Endothelial cell of umbilical vein (primary cell): ENCODE results near the gene CLSTN2. TPM values are rescaled to one million over a fixed set of nuclear protein-coding genes. Genes with fewer than 3 reads are reported as not detected.

ENCODE experiments used
- BruUV-seq: library from RNA; stranded (reverse); fragments of 400-500 nt; replicated peaks from 2 replicates; lab custom pipeline; 2021; lab: Mats Ljungman, UMichigan
- CTCF ChIA-PET: fragments of 300-600, 350-600 bp; sonication (Branson Sonifier 250); formaldehyde crosslinking; loops from one replicate; lab custom pipeline; 2021; ENCODE audit warnings: antibody characterized with exemption, inconsistent platforms; lab: Charles Lee
- POLR2A ChIA-PET: fragments of 300-600, 350-600 bp; sonication (Branson Sonifier 250); formaldehyde crosslinking; loops from one replicate; lab custom pipeline; 2021; ENCODE audit warnings: antibody characterized with exemption, inconsistent platforms; lab: Charles Lee
- DNase-seq: peaks from one replicate; pipeline ENCODE4 v3.0.0-alpha.2; 2011; ENCODE audit warnings: low read depth, low spot score
- FAIRE-seq: peaks from 2 replicates; lab custom pipeline; 2011; peaks lifted over from hg19 to GRCh38; lab: Jason Lieb, UNC
- H2AFZ ChIP-seq: 2 replicates; pipeline ENCODE4 v1.6.0; 2012; ENCODE audit warnings: low read depth, low read length, control low read depth, inconsistent platforms
- H3K27ac ChIP-seq: 2 replicates; pipeline ENCODE4 v1.5.1; 2011; ENCODE audit warnings: low read depth, mild to moderate bottlenecking, control low read depth, low read length, moderate library complexity; ENCODE audit not compliant: insufficient read depth
- H3K27me3 ChIP-seq, 2 experiments: 2 replicates each; pipeline versions ENCODE4 v1.6.0 to v1.6.1; 2011; ENCODE audit warnings: low read length in 2 of 2, mixed read lengths in 1 of 2; ENCODE audit not compliant: control insufficient read depth in 2 of 2, insufficient read depth in 2 of 2
- H3K36me3 ChIP-seq, 2 experiments: 2 replicates in 1 of 2; 3 replicates in 1 of 2; pipeline ENCODE4 v1.5.1; 2011; ENCODE audit warnings: low read length in 2 of 2, mild to moderate bottlenecking in 1 of 2, moderate library complexity in 1 of 2; ENCODE audit not compliant: control insufficient read depth in 2 of 2, insufficient read depth in 2 of 2; ENCODE audit errors: extremely low read depth in 1 of 2
- H3K4me1 ChIP-seq: 3 replicates; pipeline ENCODE4 v1.5.1; 2011; ENCODE audit warnings: mild to moderate bottlenecking, low read length; ENCODE audit not compliant: control insufficient read depth, insufficient read depth; ENCODE audit errors: extremely low read depth
- H3K4me2 ChIP-seq: 2 replicates; pipeline ENCODE4 v1.6.1; 2011; ENCODE audit warnings: low read length, control low read depth, mixed read lengths; ENCODE audit not compliant: insufficient read depth
- H3K4me3 ChIP-seq, 3 experiments: fragments of 200-600 bp in 1 of 3; sonication (generic), shearing (Covaris generic) in 1 of 3; replicated peaks in 1 of 3; 2 replicates each; pipeline ENCODE4 v1.5.1; 2011 to 2016; ENCODE audit warnings: control low read depth in 3 of 3, low read length in 3 of 3, mild to moderate bottlenecking in 2 of 3, inconsistent platforms in 1 of 3, low read depth in 1 of 3, moderate library complexity in 1 of 3; ENCODE audit not compliant: insufficient read depth in 1 of 3
- H3K79me2 ChIP-seq: 2 replicates; pipeline ENCODE4 v1.6.0; 2012; ENCODE audit warnings: low read length, inconsistent platforms; ENCODE audit not compliant: control insufficient read depth, insufficient read depth
- H3K9ac ChIP-seq: replicated peaks from 2 replicates; pipeline ENCODE3; 2011; ENCODE audit warnings: low read length, control low read depth; ENCODE audit not compliant: insufficient read depth; ENCODE audit errors: extremely low read depth
- H3K9me1 ChIP-seq: replicated peaks from 3 replicates; pipeline ENCODE4 v1.6.0; 2011; ENCODE audit warnings: mild to moderate bottlenecking, low read length; ENCODE audit not compliant: control insufficient read depth, insufficient read depth; ENCODE audit errors: extremely low read depth
- H3K9me3 ChIP-seq: replicated peaks from 2 replicates; pipeline ENCODE4 v1.5.1; 2012; ENCODE audit warnings: low read length, inconsistent platforms; ENCODE audit not compliant: control insufficient read depth, insufficient read depth
- H4K20me1 ChIP-seq: replicated peaks from 2 replicates; pipeline ENCODE3; 2011; ENCODE audit warnings: mild to moderate bottlenecking, low read length; ENCODE audit not compliant: control insufficient read depth, insufficient read depth; ENCODE audit errors: extremely low read depth
- CTCF ChIP-seq, 2 donors: IDR thresholded peaks; 1 replicate in 1 of 2; 2 replicates in 1 of 2; pipeline ENCODE4 v1.5.1; 2011; ENCODE audit warnings: low read length in 2 of 2, mild to moderate bottlenecking in 2 of 2, moderate library complexity in 2 of 2, control low read depth in 1 of 2, inconsistent platforms in 1 of 2, low read depth in 1 of 2; ENCODE audit not compliant: insufficient read depth in 1 of 2; ENCODE audit errors: extremely low read depth in 1 of 2
- EZH2 ChIP-seq: IDR thresholded peaks from 2 replicates; pipeline ENCODE4 v1.6.1; 2012; ENCODE audit warnings: borderline replicate concordance, low read depth, mild to moderate bottlenecking, moderate library complexity, low read length, inconsistent platforms; ENCODE audit not compliant: severe bottlenecking
- FOS ChIP-seq: IDR thresholded peaks from 2 replicates; pipeline ENCODE4 v1.6.1; 2011; ENCODE audit warnings: mild to moderate bottlenecking, low read length, moderate library complexity, borderline replicate concordance; ENCODE audit not compliant: insufficient read depth
- GATA2 ChIP-seq: IDR thresholded peaks from 2 replicates; pipeline ENCODE4 v1.7.0; 2011; ENCODE audit warnings: low read depth, mild to moderate bottlenecking, moderate library complexity, mixed read lengths, low read length; ENCODE audit not compliant: insufficient read length, insufficient read depth
- JUN ChIP-seq: IDR thresholded peaks from 2 replicates; pipeline ENCODE4 v1.6.1; 2011; ENCODE audit warnings: borderline replicate concordance, low read depth; ENCODE audit not compliant: insufficient read length, insufficient read depth
- MYC ChIP-seq: IDR thresholded peaks from one replicate; pipeline ENCODE4 v1.6.1; 2011; ENCODE audit warnings: mild to moderate bottlenecking, low read depth, low read length
- POLR2A ChIP-seq: IDR thresholded peaks from 2 replicates; pipeline ENCODE4 v1.6.1; 2012; ENCODE audit warnings: low read depth, mild to moderate bottlenecking, control low read depth, low read length
- POLR2AphosphoS5 ChIP-seq: IDR thresholded peaks from 2 replicates; pipeline ENCODE4 v1.6.1; 2012; ENCODE audit warnings: low read depth, mild to moderate bottlenecking, control low read depth, low read length, moderate library complexity; ENCODE audit not compliant: insufficient read depth
- dilution Hi-C: fragments of 300-500 bp; cut with MboI; formaldehyde crosslinking; loops from one replicate; pipeline ENCODE4 v1.15.0; 2019; ENCODE audit warnings: low sequenced_read_pairs; ENCODE audit not compliant: extremely low pct_ligation_motif_present
- intact Hi-C: fragments of 100-400 bp; cut with micrococcal nuclease; formaldehyde crosslinking; loops from one replicate; pipeline ENCODE4 v1.10.0; 2022
- polyA plus RNA-seq, 4 experiments: library from polyadenylated mRNA; depleted of rRNA in 3 of 4; stranded (reverse) in 3 of 4; unstranded in 1 of 4; fragments of >200 nt; gene quantifications; 2 replicates each; pipeline versions ENCODE4 v1.2.1 to v1.2.3, GENCODE V29; 2011 to 2012; ENCODE audit warnings: missing spikeins in 1 of 4
- total RNA-seq: library from RNA; stranded (reverse); gene quantifications from 2 replicates; pipeline ENCODE4 v1.2.3, GENCODE V29; 2021
- TF ChIP-seq, protein P1 (sequence below): IDR thresholded peaks from 2 replicates; pipeline ENCODE4 v1.6.1; 2011; ENCODE audit not compliant: insufficient read depth, insufficient read length

CLSTN2 gene
- total and polyA plus RNA-seq, 2 donors (not counting 3 experiments of a cell fraction or from before 2014, with no cell fraction given): 0.26 to 0.38 TPM

DNA sequence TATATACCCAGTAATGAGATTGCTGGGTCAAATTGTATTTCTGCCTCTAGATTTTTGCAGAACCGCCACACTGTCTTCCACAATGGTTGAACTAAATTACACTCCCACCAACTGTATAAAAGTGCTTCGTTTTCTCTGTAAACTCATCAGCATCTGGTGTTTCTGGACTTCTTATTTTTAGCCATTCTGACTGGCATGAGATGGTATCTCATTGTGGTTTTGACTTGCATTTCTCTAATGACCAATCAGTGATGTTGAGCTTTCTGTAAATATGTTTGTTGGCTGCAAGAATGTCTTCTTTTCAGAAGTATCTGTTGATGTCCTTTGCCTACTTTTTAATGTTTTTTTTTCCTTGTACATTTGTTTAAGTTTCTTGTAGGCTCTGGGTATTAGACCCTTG is 560.0 kb downstream of the CLSTN2 start:
- no TSS peak for BruUV-seq
- Histone ChIP-seq H3K9me3 (no peaks in the 10 kb centered on the region), H3K9ac (no peak overlapping the region), H2AFZ (no peak overlapping the region), H3K9me1 (no peaks in the 10 kb centered on the region), H3K79me2 (no peaks in the 10 kb centered on the region), H3K4me2 (no peak overlapping the region), H4K20me1 (no peaks in the 10 kb centered on the region), H3K4me1 (no peaks in the 10 kb centered on the region), H3K27ac (no peak overlapping the region), H3K27me3 (no peaks in the 10 kb centered on the region), H3K36me3 (no peaks in the 10 kb centered on the region), H3K4me3 (no peak overlapping the region)
- TF ChIP-seq, protein P1, sequence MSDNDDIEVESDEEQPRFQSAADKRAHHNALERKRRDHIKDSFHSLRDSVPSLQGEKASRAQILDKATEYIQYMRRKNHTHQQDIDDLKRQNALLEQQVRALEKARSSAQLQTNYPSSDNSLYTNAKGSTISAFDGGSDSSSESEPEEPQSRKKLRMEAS: no peak
- TF ChIP-seq GATA2 (no peak), MYC (no peak), POLR2AphosphoS5 (no peak), JUN (no peak), POLR2A (no peak)
- FAIRE-seq: no peak
- ChIA-PET POLR2A (no interaction called here), CTCF (no interaction called here)
- intact Hi-C loops: no loop called here
- DNase-seq: no peak
- dilution Hi-C loops: no loop called here

DNA sequence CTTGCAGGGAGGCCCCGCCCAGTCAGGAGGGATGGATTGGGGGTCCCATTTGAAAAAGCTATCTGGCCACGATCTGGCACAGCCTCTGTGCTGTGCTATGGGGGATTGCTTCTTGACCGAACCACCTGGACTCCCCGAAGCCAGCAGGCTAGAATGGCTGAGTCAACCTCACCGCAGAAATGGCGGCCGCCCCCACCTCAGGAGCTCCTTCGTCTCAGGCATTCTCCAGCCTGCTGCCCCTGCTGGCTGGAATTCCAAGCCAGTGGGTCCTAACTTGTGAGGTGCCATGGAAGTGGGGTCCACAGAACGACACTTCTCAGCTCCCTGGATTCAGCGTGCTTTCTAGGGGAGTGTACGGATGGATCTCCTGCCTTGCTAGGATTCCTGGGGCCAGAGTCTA is 562.3 kb downstream of the CLSTN2 start:
- dilution Hi-C loops: no loop called here
- BruUV-seq: no TSS peak
- ChIA-PET CTCF (no interaction called here), POLR2A (no interaction called here)
- no peaks in the 10 kb centered on the region for H3K36me3 ChIP-seq
- intact Hi-C loops: no loop called here
- H3K9me3 ChIP-seq: no peaks in the 10 kb centered on the region
- TF ChIP-seq JUN: no peak
- TF ChIP-seq FOS: no peak
- no peak for TF ChIP-seq POLR2A
- TF ChIP-seq EZH2: no peak
- no peak for TF ChIP-seq CTCF (IDR thresholded peaks at IDR 0.05; ENCODE audit: extremely low read depth in 1 of 2, insufficient read depth in 1 of 2, low read depth in 1 of 2, low read length in 2 of 2)
- no peak for TF ChIP-seq MYC
- TF ChIP-seq GATA2: no peak
- TF ChIP-seq, protein P1: no peak
- no peak for TF ChIP-seq POLR2AphosphoS5
- FAIRE-seq (no peak), DNase-seq (no peak)
- no peaks in the 10 kb centered on the region for H3K9me1 ChIP-seq
- H3K27ac ChIP-seq: no peak overlapping the region
- H3K4me2 ChIP-seq: no peak overlapping the region
- H3K27me3 ChIP-seq: no peaks in the 10 kb centered on the region
- H3K4me3 ChIP-seq: no peak overlapping the region
- no peak overlapping the region for H3K9ac ChIP-seq
- H2AFZ ChIP-seq: no peak overlapping the region
- H3K4me1 ChIP-seq: no peaks in the 10 kb centered on the region
- H3K79me2 ChIP-seq: no peaks in the 10 kb centered on the region
- H4K20me1 ChIP-seq: no peaks in the 10 kb centered on the region
